HG03060 (cell line): Measurements from ENCODE around the gene DTYMK.
"Not testable (repeated sequence)": the region's sequence is repeated elsewhere in the genome, so short reads cannot be mapped to it uniquely, and the experiment has no call there.

Experiments used
- ATAC-seq: cut with Tn5 transposase; IDR thresholded peaks from one replicate; pipeline ENCODE4 v1.9.1; 2021; ENCODE audit warnings: low read depth, moderate number of reproducible peaks; ENCODE audit not compliant: unreplicated experiment

Gene DTYMK

GRCh38 chr2:241673189-241673663, 13.4 kb downstream of the DTYMK start:
- no peak for ATAC-seq

GRCh38 chr2:241672243-241673188, 14.1 kb downstream of the DTYMK start:
- no peak for ATAC-seq

- ATAC-seq = no peak
Observed at GRCh38 chr2:241671457-241672240, 15.0 kb downstream of the DTYMK start.

- ATAC-seq = no peak
Observed at GRCh38 chr2:241670333-241671110, 16.1 kb downstream of the DTYMK start.

- ATAC-seq = no peak
Observed at GRCh38 chr2:241668839-241669238, 17.8 kb downstream of the DTYMK start.

- ATAC-seq = no peak
Observed at GRCh38 chr2:241668354-241668753, 18.3 kb downstream of the DTYMK start.

- ATAC-seq = no peak
Observed at GRCh38 chr2:241666627-241667400, 19.8 kb downstream of the DTYMK start.

GRCh38 chr2:241665731-241666440, 20.7 kb downstream of the DTYMK start:
- ATAC-seq = no peak

GRCh38 chr2:241662731-241663130, 23.9 kb downstream of the DTYMK start:
- not testable (repeated sequence) for ATAC-seq

- ATAC-seq = no peak
Observed at GRCh38 chr2:241660593-241661213, 25.9 kb downstream of the DTYMK start.

- ATAC-seq = no peak
Observed at GRCh38 chr2:241659150-241659739, 27.4 kb downstream of the DTYMK start.

- no peak for ATAC-seq
Observed at GRCh38 chr2:241658296-241658695, 28.3 kb downstream of the DTYMK start.

GRCh38 chr2:241657786-241658254, 28.8 kb downstream of the DTYMK start:
- ATAC-seq = no peak

GRCh38 chr2:241656190-241656741, 30.3 kb downstream of the DTYMK start:
- ATAC-seq = no peak

GRCh38 chr2:241655516-241656189, 31.0 kb downstream of the DTYMK start:
- ATAC-seq = no peak

GRCh38 chr2:241654551-241654950, 32.1 kb downstream of the DTYMK start:
- no peak for ATAC-seq

GRCh38 chr2:241653210-241653750, 33.3 kb downstream of the DTYMK start:
- no peak for ATAC-seq
